Right cardiac atrium (tissue), 5 donors: Measurements from ENCODE around the gene ATP5F1D. TPM values are rescaled to one million over a fixed set of nuclear protein-coding genes. Genes with fewer than 3 reads are reported as not detected.
A peak's percentile ranks its signal among the peaks of the same experiment; 100 is the strongest.
"Not testable (repeated sequence)": the region's sequence is repeated elsewhere in the genome, so short reads cannot be mapped to it uniquely, and the experiment has no call there.

Experiments used
- ATAC-seq, 2 donors: fragments of 200-7000 bp; cut with Tn5 transposase; one replicate each; pipeline versions ENCODE4 v1.8.0 to v1.9.1; 2020; ENCODE audit warnings: moderate library complexity in 2 of 2, mild to moderate bottlenecking in 1 of 2
- DNase-seq, 3 donors: peaks; one replicate each; pipeline ENCODE4 v3.0.0-alpha.2; 2020
- H3K27ac ChIP-seq: one replicate; pipeline ENCODE4 v1.5.1; 2013; ENCODE audit warnings: mild to moderate bottlenecking, low read length, control low read depth, moderate library complexity
- H3K27me3 ChIP-seq: one replicate; pipeline ENCODE4 v1.6.1; 2013; ENCODE audit not compliant: control insufficient read depth, insufficient read depth
- H3K4me1 ChIP-seq: one replicate; pipeline ENCODE4 v1.6.1; 2013; ENCODE audit warnings: low read length; ENCODE audit not compliant: control insufficient read depth, insufficient read depth
- H3K4me3 ChIP-seq: one replicate; pipeline ENCODE4 v1.5.1; 2013; ENCODE audit warnings: low read length, control low read depth
- H3K9me3 ChIP-seq: one replicate; pipeline ENCODE4 v1.6.1; 2013; ENCODE audit warnings: low read length; ENCODE audit not compliant: control insufficient read depth
- WGBS: extraction: QIAGEN DNeasy Blood & Tissue Kit; methylation state at CpG from one replicate; pipeline ENCODE4 v1.1.7; 2013; 5-methylcytosine and 5-hydroxymethylcytosine counted together
- intact Hi-C, 4 donors: fragments of 100-400 bp; cut with DNase I; formaldehyde crosslinking; loops; one replicate each; pipeline versions ENCODE4 v1.11.0 to v1.14.0; 2022 to 2023
- long read RNA-seq, 4 donors: library from polyadenylated mRNA; unstranded; transcript quantifications; one replicate each; pipeline ENCODE4 v2.0.0, GENCODE V29; 2020 to 2021
- polyA plus RNA-seq: library from polyadenylated mRNA; stranded (reverse); fragments of 200-250 nt; gene quantifications from one replicate; pipeline ENCODE4 v1.2.3, GENCODE V29; 2013
- total RNA-seq, 4 donors: library from RNA; stranded (reverse); fragmentation: NEBNext Ultra II Directional; extraction: Animal tissue kit (Norgen Biotek cat#: 25700); gene quantifications; one replicate each; pipeline ENCODE4 v1.2.1, GENCODE V29; 2021
- donor health status: healthy with polysubstance abuse.
- donor health status: DM: no; HTN: yes; CAD: no.
- donor health status: DM: no; HTN: no; CAD: no.
- donor health status: DM: no; HTN: yes; CAD: no; lungs with severe emphysema.
- donor health status: DM: yes; HTN: yes; CAD: no.

The ATP5F1D gene
- total RNA-seq (100 to 1,000 TPM; 490 to 706 (median 622) TPM), polyA plus RNA-seq (660 TPM)
- long read RNA-seq, donor 1, transcript ATP5F1D-205 (4 exons, 1,144 nt): minor isoform, 8 of 651 reads
- long read RNA-seq, donor 1, transcript ATP5F1D-201 (4 exons, 997 nt): minor isoform, 196 of 651 reads
- long read RNA-seq, donor 1, transcript ATP5F1D-209 (3 exons, 343 nt): minor isoform, 18 of 651 reads
- long read RNA-seq, donor 1, transcript ATP5F1D-202 (5 exons, 704 nt): major isoform, 403 of 651 reads
- long read RNA-seq, donor 1, partial matches to known transcripts: 4 of 651 reads
- long read RNA-seq, donor 1, other reads (novel, unspliced or antisense): 10 of 651 reads
- long read RNA-seq, donor 2, transcript ATP5F1D-204 (2 exons, 640 nt): minor isoform, 8 of 759 reads
- long read RNA-seq, donor 2, transcript ATP5F1D-209 (3 exons, 343 nt): minor isoform, 21 of 759 reads
- long read RNA-seq, donor 2, transcript ATP5F1D-201 (4 exons, 997 nt): minor isoform, 275 of 759 reads
- long read RNA-seq, donor 2, transcript ATP5F1D-202 (5 exons, 704 nt): major isoform, 424 of 759 reads
- long read RNA-seq, donor 2, partial matches to known transcripts: 12 of 759 reads
- long read RNA-seq, donor 2, other reads (novel, unspliced or antisense): 8 of 759 reads
- long read RNA-seq, donor 3, transcript ATP5F1D-202 (5 exons, 704 nt): major isoform, 245 of 499 reads
- long read RNA-seq, donor 3, transcript ATP5F1D-201 (4 exons, 997 nt): minor isoform, 234 of 499 reads
- long read RNA-seq, donor 3, partial matches to known transcripts: 2 of 499 reads
- long read RNA-seq, donor 3, other reads (novel, unspliced or antisense): 6 of 499 reads
- long read RNA-seq, donor 4, transcript ATP5F1D-204 (2 exons, 640 nt): minor isoform, 8 of 423 reads
- long read RNA-seq, donor 4, transcript ATP5F1D-209 (3 exons, 343 nt): minor isoform, 15 of 423 reads
- long read RNA-seq, donor 4, transcript ATP5F1D-202 (5 exons, 704 nt): major isoform, 227 of 423 reads
- long read RNA-seq, donor 4, transcript ATP5F1D-201 (4 exons, 997 nt): minor isoform, 154 of 423 reads
- long read RNA-seq, donor 4, partial matches to known transcripts: 4 of 423 reads
- long read RNA-seq, donor 4, other reads (novel, unspliced or antisense): 7 of 423 reads

DNA sequence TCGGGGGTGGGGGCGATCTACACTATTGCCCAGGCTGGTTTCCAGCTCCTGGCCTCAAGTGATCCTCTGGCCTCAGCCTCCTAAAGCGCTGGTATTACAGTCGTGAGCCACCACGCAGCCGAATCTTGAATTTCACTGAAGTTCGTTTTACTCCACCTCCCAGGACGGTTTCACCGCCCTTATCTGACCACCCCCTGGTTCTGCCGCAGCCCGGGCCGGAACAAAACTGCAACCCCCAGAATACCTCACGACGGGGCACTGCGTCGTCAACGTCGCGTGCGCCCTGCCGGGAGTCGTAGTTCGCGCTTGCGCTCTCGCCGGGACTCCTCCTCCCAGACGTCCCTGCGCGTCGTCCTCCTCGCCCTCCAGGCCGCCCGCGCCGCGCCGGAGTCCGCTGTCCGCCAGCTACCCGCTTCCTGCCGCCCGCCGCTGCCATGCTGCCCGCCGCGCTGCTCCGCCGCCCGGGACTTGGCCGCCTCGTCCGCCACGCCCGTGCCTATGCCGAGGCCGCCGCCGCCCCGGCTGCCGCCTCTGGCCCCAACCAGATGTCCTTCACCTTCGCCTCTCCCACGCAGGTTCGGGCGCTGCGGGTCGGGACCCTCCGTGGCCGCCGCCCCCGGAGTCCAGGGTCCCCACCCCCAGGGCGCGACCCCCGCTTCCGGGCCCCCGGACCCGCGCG, at the start of gene ATP5F1D:
Gene ATP5F1D (plus strand): TSS at position 335 of the 679 bp plus-strand sequence. CDS start 100 bp downstream, at position 435.
- WGBS: under 1% methylated on average over 79 of the region's 79 CpGs
- Histone ChIP-seq H3K9me3 (no peaks in the 10 kb centered on the region), H3K4me3 (peak within 1 kb of the TSS; percentile 74), H3K4me1 (peaks cover 4% of the 10 kb centered on the region), H3K27ac (peak within 1 kb of the TSS; percentile 91), H3K27me3 (no peaks in the 10 kb centered on the region)
- ATAC-seq (peak; percentile 58 to 61), DNase-seq (peak; percentile 96 to 99 (median 98))
- intact Hi-C loops: no loop called here

DNA sequence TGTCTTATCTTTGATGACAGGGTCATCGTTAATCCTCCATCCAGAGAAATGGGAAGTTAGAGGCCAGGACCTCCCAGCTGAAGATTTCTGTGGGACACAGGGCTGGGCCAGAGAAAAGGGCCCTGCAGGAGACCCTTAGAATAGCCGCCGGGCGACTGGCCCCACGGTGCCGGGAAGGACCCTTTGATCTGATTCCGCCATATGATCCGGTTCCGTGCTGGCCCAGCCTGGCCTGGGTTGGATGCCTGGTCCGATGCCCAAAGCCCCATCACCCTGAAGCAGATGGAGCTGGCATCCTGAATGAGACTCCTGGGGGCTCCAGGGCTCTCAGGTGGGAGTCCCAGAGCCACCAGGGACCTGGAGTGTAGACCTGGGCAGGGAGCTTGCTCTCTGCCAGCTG, 42.0 kb upstream of the ATP5F1D start:
- no peaks in the 10 kb centered on the region for H3K4me1 ChIP-seq
- no peak for ATAC-seq
- H3K27me3 ChIP-seq: no peaks in the 10 kb centered on the region
- no peak overlapping the region for H3K4me3 ChIP-seq
- H3K27ac ChIP-seq: no peak overlapping the region
- H3K9me3 ChIP-seq: no peaks in the 10 kb centered on the region
- peak in 1 of 3 donors; percentile 30 for DNase-seq
- intact Hi-C loops: no loop called here
- WGBS: 87% methylated on average over 10 of the region's 10 CpGs

DNA sequence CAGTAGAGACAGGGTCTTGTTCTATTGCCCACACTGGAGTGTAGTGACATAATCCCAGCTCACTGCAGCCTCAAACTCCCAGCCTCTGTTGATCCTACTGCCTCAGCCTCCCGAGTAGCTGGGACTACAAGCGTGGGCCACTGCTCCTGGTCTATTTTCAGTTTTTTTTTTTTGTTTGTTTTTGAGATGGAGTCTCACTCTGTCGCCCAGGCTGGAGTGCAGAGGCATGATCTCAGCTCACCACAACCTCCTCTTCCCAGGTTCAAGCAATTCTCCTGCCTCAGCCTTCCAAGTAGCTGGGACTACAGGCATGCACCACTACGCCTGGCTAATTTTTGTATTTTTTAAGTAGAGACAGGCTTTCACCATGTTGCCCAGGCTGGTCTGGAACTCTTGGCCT, 40.9 kb upstream of the ATP5F1D start:
- WGBS: 86% methylated on average over 4 of the region's 4 CpGs
- intact Hi-C loops: not testable (repeated sequence)

DNA sequence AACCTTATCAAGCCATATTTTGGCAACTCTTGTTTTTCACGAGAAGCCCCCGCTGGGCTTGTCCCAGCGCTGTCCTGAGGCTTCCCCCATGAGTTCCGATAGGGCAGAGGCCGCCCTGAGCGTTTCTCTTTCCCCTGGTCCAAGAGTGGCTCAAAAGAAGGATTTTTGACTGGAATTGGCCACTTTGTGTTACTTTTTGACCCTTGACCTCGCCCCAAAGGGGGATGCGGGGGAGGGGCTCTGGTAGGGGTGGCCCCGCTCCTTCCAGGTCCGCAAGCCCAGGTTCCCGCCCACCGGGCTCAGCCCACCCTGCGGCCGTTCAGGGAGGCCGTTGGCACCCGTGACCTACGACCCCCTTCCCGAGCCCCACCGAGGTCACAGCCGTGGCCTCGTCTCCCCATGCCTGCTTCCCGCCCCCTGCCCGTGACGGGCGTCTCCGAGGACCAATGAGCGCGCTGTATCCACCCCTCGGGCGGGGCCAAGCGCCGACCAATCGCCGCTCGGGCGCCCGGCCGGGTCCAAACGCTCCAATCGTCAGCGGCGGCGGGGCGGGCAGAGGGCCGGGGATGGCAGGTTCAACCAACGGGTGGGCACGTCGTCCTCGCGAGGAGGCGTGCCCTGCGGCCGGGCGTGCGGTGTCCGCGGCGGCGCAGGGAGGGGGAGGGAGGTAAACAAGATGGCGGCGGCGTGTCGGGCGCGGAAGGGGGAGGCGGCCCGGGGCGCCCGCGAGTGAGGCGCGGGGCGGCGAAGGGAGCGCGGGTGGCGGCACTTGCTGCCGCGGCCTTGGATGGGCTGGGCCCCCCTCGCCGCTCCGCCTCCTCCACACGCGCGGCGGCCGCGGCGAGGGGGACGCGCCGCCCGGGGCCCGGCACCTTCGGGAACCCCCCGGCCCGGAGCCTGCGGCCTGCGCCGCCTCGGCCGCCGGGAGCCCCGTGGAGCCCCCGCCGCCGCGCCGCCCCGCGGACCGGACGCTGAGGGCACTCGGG, 36.1 kb upstream of the ATP5F1D start, which contains the start of gene STK11:
Gene STK11 (plus strand): TSS at position 665 of the 986 bp plus-strand sequence. CDS start 1,136 bp downstream, outside the sequence.
- Histone ChIP-seq H3K27me3 (no peaks in the 10 kb centered on the region), H3K27ac (peak within 1 kb of the TSS; percentile 81), H3K4me3 (peak within 1 kb of the TSS; percentile 97), H3K4me1 (peaks cover 14% of the 10 kb centered on the region), H3K9me3 (no peaks in the 10 kb centered on the region)
- intact Hi-C loops: no loop called here
- DNase-seq (peak; percentile 99 to 100 (median 100)), ATAC-seq (peak; percentile 93 to 95)
- WGBS: 4% methylated on average over 114 of the region's 114 CpGs

More for the DNA sequence above, 40.9 kb upstream of the ATP5F1D start:
- DNase-seq: peak in 1 of 3 donors; percentile 11
- H3K4me1 ChIP-seq, H3K4me3 ChIP-seq, H3K27me3 ChIP-seq, ATAC-seq, H3K27ac ChIP-seq, H3K9me3 ChIP-seq: not testable (repeated sequence)

DNA sequence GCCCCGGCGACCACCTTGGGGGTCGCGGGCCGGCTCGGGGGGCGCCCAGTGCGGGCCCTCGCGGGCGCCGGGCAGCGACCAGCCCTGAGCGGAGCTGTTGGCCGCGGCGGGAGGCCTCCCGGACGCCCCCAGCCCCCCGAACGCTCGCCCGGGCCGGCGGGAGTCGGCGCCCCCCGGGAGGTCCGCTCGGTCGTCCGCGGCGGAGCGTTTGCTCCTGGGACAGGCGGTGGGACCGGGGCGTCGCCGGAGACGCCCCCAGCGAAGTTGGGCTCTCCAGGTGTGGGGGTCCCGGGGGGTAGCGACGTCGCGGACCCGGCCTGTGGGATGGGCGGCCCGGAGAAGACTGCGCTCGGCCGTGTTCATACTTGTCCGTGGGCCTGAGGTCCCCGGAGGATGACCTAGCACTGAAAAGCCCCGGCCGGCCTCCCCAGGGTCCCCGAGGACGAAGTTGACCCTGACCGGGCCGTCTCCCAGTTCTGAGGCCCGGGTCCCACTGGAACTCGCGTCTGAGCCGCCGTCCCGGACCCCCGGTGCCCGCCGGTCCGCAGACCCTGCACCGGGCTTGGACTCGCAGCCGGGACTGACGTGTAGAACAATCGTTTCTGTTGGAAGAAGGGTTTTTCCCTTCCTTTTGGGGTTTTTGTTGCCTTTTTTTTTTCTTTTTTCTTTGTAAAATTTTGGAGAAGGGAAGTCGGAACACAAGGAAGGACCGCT, 35.2 kb upstream of the ATP5F1D start:
- DNase-seq: peak in 2 of 3 donors; percentile 33 to 76
- intact Hi-C loops: no loop called here
- H3K4me3 ChIP-seq: peak overlapping the region; percentile 97
- H3K27ac ChIP-seq: peak overlapping the region; percentile 81
- ATAC-seq: no peak
- no peaks in the 10 kb centered on the region for H3K9me3 ChIP-seq
- WGBS: under 1% methylated on average over 78 of the region's 78 CpGs
- H3K27me3 ChIP-seq: no peaks in the 10 kb centered on the region
- peaks cover 14% of the 10 kb centered on the region for H3K4me1 ChIP-seq

DNA sequence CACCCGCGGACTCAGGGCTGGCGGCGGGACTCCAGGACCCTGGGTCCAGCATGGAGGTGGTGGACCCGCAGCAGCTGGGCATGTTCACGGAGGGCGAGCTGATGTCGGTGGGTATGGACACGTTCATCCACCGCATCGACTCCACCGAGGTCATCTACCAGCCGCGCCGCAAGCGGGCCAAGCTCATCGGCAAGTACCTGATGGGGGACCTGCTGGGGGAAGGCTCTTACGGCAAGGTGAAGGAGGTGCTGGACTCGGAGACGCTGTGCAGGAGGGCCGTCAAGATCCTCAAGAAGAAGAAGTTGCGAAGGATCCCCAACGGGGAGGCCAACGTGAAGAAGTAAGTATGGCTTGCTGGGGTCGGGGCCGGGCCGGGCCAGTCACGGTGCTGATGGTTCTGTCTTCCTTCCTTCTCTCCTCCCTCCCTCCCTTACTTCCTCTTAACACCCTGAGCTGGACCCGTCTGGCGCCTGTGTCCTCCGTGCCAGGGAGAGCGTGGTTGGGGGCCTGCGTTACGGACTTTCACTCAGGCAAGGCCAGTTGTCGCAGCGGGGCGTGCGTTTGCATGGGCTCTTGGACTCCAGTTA, 34.6 kb upstream of the ATP5F1D start:
- ATAC-seq: peak; percentile 5 to 11
- Histone ChIP-seq H3K4me1 (peaks cover 19% of the 10 kb centered on the region), H3K27me3 (no peaks in the 10 kb centered on the region), H3K27ac (peak overlapping the region; percentile 81), H3K9me3 (no peaks in the 10 kb centered on the region), H3K4me3 (peak overlapping the region; percentile 97)
- DNase-seq: peak in 2 of 3 donors; percentile 28 to 70
- intact Hi-C loops: no loop called here
- 1% methylated on average over 38 of the region's 38 CpGs for WGBS

DNA sequence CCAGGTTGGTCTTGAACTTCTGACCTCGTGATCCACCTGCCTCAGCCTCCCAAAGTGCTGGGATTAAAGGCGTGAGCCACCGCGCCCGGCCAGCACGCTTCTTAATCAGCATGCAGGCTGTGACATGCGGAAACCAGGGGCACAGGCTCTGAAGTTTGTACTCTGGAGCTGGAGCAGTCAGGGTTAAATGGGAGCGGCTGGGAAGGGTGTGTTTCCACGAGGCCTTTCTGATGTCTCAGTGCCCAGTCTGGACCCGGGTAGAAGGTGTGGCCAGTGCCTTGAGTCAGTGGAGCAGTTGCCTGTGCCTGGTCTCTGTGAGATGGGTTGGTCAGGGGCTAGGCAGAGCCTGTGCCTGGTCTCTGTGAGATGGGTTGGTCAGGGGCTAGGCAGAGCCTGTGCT, 32.7 kb upstream of the ATP5F1D start:
- ATAC-seq, DNase-seq, H3K4me3 ChIP-seq, H3K9me3 ChIP-seq, H3K27ac ChIP-seq, intact Hi-C loops, H3K27me3 ChIP-seq: not testable (repeated sequence)
- peaks cover 24% of the 10 kb centered on the region for H3K4me1 ChIP-seq
- 71% methylated on average over 10 of the region's 10 CpGs for WGBS

DNA sequence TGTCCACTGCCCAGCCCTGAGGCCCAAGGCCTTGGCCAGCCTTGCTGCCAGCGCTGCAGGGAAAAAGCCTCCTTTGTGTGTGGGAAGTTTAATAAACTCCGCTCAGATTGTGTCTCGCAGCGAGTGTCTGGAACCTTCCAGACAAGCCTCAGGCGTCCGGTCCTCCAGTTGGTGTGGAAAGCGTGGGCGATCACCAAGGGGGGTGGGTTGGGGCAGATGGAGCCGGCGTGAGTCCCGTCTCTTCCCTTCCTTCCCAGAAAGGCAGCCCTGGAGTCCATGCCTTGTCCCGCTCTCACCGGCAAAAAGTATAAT, 31.4 kb upstream of the ATP5F1D start:
- intact Hi-C loops: no loop called here
- Histone ChIP-seq H3K27me3 (no peaks in the 10 kb centered on the region), H3K4me3 (no peak overlapping the region), H3K9me3 (no peaks in the 10 kb centered on the region), H3K4me1 (peaks cover 28% of the 10 kb centered on the region), H3K27ac (no peak overlapping the region)
- 86% methylated on average over 13 of the region's 13 CpGs for WGBS
- ATAC-seq: no peak
- peak in 1 of 3 donors; percentile 49 for DNase-seq
